Natural killer cell treated with Interleukin-12 subunit alpha and Interleukin-12 subunit beta and Interleukin-15 and Interleukin-18, amount 100 ng/mL, for 72 hours (primary cell): ENCODE results near the gene FYB2. TPM values are rescaled to one million over a fixed set of nuclear protein-coding genes. Genes with fewer than 3 reads are reported as not detected.

Experiments
- total RNA-seq, 2 donors: library from RNA; stranded (reverse); gene quantifications; one replicate each; pipeline ENCODE4 v1.2.3, GENCODE V29; 2022

The FYB2 gene
- total RNA-seq, 2 donors from 2014 or later = not detected

Other genes with a start within 250 kb of the FYB2 start
- under 1 TPM in 1 of 2 donors, not detected in 1; 0.12 TPM for gene PLPP3, start 239.8 kb downstream of the FYB2 start, total RNA-seq
- under 1 TPM in 1 of 2 donors, not detected in 1; 0.05 TPM for gene PRKAA2, start 174.1 kb downstream of the FYB2 start, total RNA-seq
- not detected for gene C8A, start 35.4 kb upstream of the FYB2 start, total RNA-seq
- gene C8B, start 146.6 kb upstream of the FYB2 start, total RNA-seq = under 1 TPM in 1 of 2 donors, not detected in 1; 0.40 TPM